ENCODE measurements around the gene KIF3B.

- TF ChIP-seq CREB1 (IDR thresholded peaks at IDR 0.05; ENCODE audit: low read depth) (no peak), TAF1 (IDR thresholded peaks at IDR 0.05; ENCODE audit: low read depth) (no peak), USF1 (IDR thresholded peaks at IDR 0.05) (no peak), CEBPB (IDR thresholded peaks at IDR 0.05) (no peak), YY1 (IDR thresholded peaks at IDR 0.05; ENCODE audit: low read depth) (no peak), TEAD4 (IDR thresholded peaks at IDR 0.05) (no peak), REST (IDR thresholded peaks at IDR 0.05; ENCODE audit: low read depth) (no peak), EP300 (IDR thresholded peaks at IDR 0.05; ENCODE audit: borderline replicate concordance) (no peak), FOXM1 (IDR thresholded peaks at IDR 0.05; ENCODE audit: borderline replicate concordance, low read depth) (no peak)
Measured at GRCh38 chr20:32261644-32262043, 15.8 kb upstream of the KIF3B start.
